NCI-H446 treated with DMSO at 0.1 percent for 48 hours (cell line): ENCODE data around the gene MOB3B.
A peak's percentile ranks its signal among the peaks of the same experiment; 100 is the strongest.

Experiments
- DNase-seq: peaks from one replicate; lab custom pipeline; 2025; lab: John Stamatoyannopoulos, UW

Gene MOB3B

DNA sequence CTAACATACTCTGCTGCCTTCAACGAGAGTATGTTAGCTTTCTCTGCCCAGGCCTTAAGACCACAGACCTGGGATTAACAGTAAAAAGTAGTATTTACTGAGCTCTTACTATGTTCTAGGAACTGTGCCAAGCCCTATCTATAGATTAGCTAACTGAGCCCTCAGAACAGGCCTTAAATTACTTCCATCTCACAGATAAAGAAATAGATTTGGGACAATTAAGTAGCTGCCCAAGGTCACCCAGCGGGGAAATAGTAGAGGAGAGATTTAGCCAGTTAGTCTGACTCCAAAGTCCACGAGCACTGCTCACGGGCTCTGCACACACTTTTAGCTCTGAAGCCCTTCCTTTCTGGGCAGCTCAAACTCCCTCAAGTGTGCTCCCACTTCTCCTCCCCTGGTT lies 168.1 kb downstream of the MOB3B start:
- DNase-seq: no peak

DNA sequence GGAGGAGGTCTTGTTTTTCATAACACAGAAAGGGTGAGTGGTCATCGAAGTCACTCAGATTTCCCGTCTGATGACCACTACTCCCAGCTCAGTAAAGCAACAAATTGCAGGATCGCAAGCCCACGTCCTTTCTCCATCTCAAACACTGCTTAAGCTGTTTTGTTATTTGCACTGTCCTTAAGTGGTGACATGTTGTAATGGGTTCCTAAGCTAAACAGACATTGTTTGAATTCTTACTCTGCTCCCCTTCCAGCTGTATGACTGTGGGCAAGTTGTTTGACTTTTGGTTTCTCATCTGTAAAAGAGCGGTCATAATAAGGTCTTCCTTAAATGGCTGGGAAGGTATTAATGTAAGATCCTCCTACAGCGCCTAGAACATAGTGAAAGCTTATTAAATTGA lies 169.9 kb downstream of the MOB3B start:
- DNase-seq: no peak

DNA sequence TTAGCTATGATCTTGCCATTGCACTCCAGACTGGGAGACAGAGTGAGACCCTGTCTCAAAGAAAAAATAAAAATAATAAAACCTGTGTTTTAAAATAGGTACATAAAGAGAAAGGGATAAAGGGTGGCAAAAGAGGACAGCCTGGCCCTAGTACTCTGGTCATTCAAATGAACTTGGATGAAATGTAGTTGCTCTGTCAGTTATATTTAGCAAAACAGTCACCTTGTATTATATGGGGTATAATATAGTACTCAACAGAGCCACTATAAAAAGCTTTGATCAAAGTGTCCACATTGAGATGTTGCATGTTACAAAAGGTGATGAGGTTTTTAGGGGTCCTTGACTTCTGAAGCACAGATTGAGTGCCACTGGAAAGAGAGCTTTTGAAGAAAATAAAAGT lies 171.6 kb downstream of the MOB3B start:
- DNase-seq: no peak

- DNase-seq: no peak
These were observed 173.2 kb downstream of the MOB3B start for GRCh38 chr9:27356446-27356845.

DNA sequence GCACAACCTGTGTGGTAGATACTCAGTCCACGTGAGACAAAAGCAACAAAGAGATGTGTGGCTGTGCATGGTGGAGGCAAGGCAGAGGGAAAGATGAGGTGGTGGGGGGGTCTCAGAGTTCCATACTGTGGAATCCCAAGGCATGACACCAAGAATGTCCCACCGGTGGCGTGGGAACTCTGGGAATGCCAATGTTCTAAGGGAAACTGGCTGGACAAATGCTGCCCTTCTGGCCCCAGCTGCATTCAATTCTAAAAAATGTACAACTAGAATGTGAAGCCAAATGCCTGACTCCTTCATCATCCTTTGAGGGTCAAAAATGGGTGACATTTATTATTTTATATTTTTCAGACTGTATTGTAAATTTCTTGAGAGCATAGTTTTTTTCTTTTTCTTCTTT lies 174.4 kb downstream of the MOB3B start:
- DNase-seq: no peak

GRCh38 chr9:27353474-27354229 lies 176.0 kb downstream of the MOB3B start:
- DNase-seq: no peak

GRCh38 chr9:27353166-27353473 lies 176.5 kb downstream of the MOB3B start:
- DNase-seq: no peak

- DNase-seq: no peak
These were observed 177.0 kb downstream of the MOB3B start for GRCh38 chr9:27352457-27353165.

- DNase-seq: no peak
These were observed 178.2 kb downstream of the MOB3B start for GRCh38 chr9:27351438-27351837.

DNA sequence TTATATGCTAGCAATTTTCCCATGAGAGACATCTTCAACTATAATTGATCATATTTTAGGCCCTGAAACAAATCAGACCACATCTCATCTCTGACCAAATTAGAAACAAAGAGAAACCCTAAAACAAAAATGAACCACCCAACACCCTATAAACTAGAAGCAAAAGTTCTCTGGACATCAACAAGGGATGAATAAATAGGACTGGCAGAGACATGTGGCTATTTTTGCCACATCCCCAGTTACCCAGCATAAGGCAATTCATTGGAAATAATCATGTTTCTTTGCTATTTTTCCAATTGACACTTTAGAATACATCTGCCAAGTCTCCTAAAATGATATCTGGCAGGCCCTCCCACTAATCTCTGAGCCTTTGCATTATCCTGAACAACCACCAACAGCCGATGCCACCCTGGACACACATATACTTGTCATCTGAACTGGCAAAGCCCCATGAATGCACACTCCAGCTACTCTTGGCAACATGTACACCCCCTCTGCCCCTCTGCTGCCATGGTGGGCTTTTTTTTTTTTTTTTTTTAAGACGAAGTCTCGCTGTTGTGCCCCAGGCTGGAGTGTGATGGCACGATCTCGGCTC lies 179.1 kb downstream of the MOB3B start:
- peak; percentile 23 for DNase-seq

GRCh38 chr9:27349698-27350080 lies 179.9 kb downstream of the MOB3B start:
- no peak for DNase-seq

- DNase-seq: peak; percentile 77
These were observed 180.6 kb downstream of the MOB3B start for GRCh38 chr9:27348785-27349697.

- DNase-seq: no peak
These were observed 181.7 kb downstream of the MOB3B start for GRCh38 chr9:27347889-27348288.

DNA sequence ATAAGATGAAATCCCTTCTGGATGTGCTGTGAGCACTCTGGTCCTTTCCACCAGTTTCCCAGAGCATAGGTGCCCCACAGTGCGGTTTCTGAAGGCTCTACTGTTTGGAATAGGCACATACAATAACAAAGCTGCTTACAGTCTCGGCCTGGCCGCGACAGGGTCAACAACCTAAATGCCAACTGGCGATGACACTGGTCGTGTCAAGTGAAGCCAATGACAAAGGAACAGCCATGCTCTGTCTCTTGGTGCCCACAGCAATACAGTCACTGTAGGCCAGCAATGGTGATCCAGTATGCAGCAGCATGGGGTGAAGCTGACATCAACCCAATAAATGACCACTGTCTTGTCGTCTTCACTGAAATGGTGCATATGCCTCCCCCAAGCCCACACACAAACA lies 184.8 kb downstream of the MOB3B start:
- DNase-seq: no peak

DNA sequence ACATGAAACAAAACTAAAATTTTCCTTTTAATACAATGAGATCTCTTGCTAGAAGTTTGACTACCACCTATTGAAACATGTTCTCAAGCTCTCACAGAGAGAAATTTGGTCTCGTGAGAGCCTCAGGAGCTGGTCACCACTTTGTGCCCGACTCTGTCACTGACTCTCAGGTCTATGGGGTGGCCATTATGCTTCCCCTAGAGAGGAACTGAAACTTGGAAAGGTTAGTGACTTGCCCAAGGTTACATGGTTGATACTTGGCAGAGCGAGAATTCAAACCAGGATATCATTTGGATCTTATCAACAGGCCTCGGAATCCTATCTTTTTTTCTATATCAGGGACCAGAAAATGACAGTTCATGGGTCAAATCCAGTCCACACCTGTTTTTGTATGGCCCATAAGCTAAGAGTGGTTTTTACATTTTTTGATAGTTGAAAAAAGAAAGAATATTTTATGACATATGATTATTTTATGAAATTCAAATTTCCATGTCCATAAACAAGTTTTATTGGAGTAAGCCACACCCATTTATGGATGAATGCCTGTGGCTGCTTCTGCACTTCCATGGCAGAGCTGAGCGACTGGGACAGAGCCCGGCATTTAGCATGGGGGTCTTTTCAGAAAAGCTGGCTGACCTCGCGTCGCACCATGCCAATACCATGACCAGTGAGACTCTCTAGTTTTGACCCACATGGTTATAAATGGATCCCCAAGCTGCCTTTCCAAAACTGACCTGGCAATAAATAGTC lies 187.9 kb downstream of the MOB3B start:
- DNase-seq: no peak

GRCh38 chr9:27340961-27341511 lies 188.6 kb downstream of the MOB3B start:
- no peak for DNase-seq

DNA sequence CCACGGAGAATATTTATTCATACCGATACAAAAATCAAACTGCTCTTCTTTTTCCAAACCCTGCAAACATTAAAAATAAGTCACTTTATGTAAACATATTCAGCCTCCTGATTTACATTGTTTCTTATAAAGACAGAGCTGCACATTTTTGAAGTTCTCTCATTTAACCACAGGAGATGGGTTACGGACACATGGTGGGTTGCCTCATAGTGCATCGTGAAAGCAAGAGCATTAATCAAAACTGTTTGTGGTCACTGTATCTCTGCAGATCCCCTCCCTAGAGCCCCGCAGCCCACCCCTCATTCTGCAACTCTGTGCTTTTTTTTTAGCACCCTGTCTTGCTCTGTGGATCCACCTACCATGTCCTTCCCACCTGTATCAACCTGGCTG lies 189.3 kb downstream of the MOB3B start:
- DNase-seq: no peak

DNA sequence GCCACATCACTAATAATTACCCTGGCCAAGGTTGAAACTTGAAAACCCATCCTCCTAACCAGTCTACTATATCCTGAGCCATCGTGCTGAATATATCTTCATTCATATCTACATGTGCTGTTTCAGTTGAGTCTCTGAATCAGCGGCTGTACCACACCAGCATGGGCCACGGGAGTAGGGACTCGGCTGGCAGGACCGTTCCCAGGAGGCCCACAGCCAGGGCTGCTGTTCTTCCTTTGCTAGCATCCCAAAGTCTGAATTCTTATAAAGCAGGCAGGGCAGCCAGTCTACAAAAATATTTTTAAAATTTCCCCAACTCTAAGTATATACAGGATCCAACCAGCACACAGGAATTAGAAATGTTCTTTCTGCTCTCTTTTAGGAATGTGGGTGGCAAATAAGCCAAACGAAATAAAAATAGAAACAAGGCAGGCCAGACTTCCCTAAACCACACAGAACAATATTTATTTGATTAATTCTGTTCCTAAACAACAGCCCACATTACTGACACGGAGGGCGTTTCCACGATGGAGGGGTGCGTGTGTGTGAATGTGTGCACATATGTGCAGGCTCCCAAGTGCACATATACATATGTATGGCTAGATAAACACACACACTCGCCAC lies 189.8 kb downstream of the MOB3B start:
- no peak for DNase-seq

DNA sequence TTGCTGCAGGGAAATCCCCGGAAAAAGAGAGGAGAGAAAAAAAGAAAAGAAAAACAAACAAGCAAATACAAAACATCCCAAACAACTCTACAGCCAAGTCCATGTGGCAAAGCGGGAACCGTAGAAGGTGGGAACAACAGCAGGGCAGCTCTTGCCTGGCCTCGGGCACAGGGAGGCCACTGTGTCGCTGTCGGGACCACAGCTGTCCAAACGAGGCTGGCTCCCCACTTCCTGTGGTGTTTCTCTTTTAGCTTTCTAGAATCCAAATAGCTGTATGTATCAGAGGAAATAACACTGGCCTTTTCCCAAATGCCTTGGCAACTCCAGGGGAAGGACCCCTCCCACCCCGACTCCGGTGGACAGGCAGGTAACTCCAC lies 191.1 kb downstream of the MOB3B start:
- no peak for DNase-seq

DNA sequence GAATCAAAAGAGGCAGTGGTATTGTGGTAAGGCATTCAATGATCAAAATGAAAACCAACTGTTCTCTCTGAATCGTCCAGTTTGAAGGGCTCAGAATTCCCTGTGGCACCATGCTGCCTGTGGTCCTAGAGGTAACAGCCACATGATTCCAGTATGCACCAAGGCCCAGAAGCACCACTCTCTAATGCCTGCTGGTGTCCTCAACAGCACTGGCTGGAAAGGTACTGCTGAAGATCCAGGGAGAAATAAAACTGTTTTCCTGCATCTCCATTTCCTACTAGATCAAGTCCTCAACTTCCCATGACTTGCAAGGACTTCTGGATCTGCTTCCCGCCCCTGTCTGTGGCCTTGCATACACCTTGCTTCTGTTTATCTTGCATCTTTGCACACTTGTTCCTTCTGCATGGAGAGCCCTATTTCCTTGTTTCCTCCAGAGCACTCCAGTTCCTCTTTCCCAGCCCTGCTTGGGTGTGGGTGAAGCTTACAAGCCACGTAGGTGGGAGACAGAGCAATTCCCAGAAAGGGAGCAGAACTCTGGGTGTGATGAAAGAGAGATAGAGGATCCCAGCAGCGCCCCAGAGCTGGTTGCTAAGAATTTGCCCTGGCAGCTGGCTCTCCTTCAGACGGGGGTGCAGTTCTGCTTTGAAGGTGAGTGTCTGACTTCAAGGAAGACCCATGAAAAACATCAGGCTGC lies 191.6 kb downstream of the MOB3B start:
- DNase-seq: no peak
